ENCODE results near the gene RRP1B. TPM values are rescaled to one million over a fixed set of nuclear protein-coding genes. Genes with fewer than 3 reads are reported as not detected.
"Not testable (repeated sequence)": the region's sequence is repeated elsewhere in the genome, so short reads cannot be mapped to it uniquely, and the experiment has no call there.

RRP1B gene
- total and polyA plus RNA-seq, 2 experiments from 2014 or later = 54.8 to 95.7 TPM

- TF ChIP-seq REST (IDR thresholded peaks at IDR 0.05; ENCODE audit: unreplicated experiment) (no peak), JUNB (IDR thresholded peaks at IDR 0.05; ENCODE audit: unreplicated experiment) (no peak), POLR2AphosphoS5 (IDR thresholded peaks at IDR 0.05; ENCODE audit: low read depth) (no peak), ZNF331 (CRISPR knock-in tag; IDR thresholded peaks at IDR 0.05; ENCODE audit: low read depth) (no peak), EZH2 (IDR thresholded peaks at IDR 0.05; ENCODE audit: low read depth, unreplicated experiment) (no peak), EZH2phosphoT487 (IDR thresholded peaks at IDR 0.05; ENCODE audit: unreplicated experiment) (no peak), NANOG (IDR thresholded peaks at IDR 0.05; ENCODE audit: borderline replicate concordance) (no peak), ZNF114 (CRISPR knock-in tag; IDR thresholded peaks at IDR 0.05) (no peak), STAT1 (IDR thresholded peaks at IDR 0.05; ENCODE audit: unreplicated experiment) (no peak), ETS1 (IDR thresholded peaks at IDR 0.05) (no peak)
Observed at GRCh38 chr21:43679951-43680350, 20.6 kb downstream of the RRP1B start (continued).

GRCh38 chr21:43680421-43680820 is 21.1 kb downstream of the RRP1B start:
- peaks cover 33% of the 10 kb centered on the region for H4K20me1 ChIP-seq (replicated peaks; ENCODE audit: insufficient read depth)
- H3K79me2 ChIP-seq (replicated peaks; ENCODE audit: insufficient read depth) = peaks cover 55% of the 10 kb centered on the region
- not testable (repeated sequence) for H3K4me2 ChIP-seq; H3K4me1 ChIP-seq (ENCODE audit: insufficient read depth); H3F3A ChIP-seq (replicated peaks; ENCODE audit: low read depth); H2AFZ ChIP-seq; H3K9me3 Mint-ChIP-seq; H3K27ac ChIP-seq (ENCODE audit: low read depth); H3K4me1 Mint-ChIP-seq; DNase-seq (ENCODE audit: low spot score); H3K4me3 Mint-ChIP-seq; H3K9me2 ChIP-seq (ENCODE audit: insufficient read depth); H3K4me3 ChIP-seq; H3K27me3 Mint-ChIP-seq (ENCODE audit: insufficient read depth, low read depth, poor library complexity); H3K27me3 ChIP-seq (ENCODE audit: insufficient read depth); H3K27ac Mint-ChIP-seq; ATAC-seq
- peaks cover 85% of the 10 kb centered on the region for H3K36me3 Mint-ChIP-seq (ENCODE audit: low read depth)
- H3K36me3 ChIP-seq (ENCODE audit: insufficient read depth) = peaks cover 60% of the 10 kb centered on the region

GRCh38 chr21:43681650-43682049 is 22.3 kb downstream of the RRP1B start:
- peaks cover 44% of the 10 kb centered on the region for H3K79me2 ChIP-seq (replicated peaks; ENCODE audit: insufficient read depth)
- Mint-ChIP-seq H3K27ac (0 out of 2 replicates have a peak overlapping the region, but pooled peaks have one; percentile 31), H3K36me3 (ENCODE audit: low read depth) (peaks cover 85% of the 10 kb centered on the region), H3K4me3 (no peak overlapping the region), H3K4me1 (no peaks in the 10 kb centered on the region), H3K9me3 (no peaks in the 10 kb centered on the region), H3K27me3 (ENCODE audit: insufficient read depth, low read depth, poor library complexity) (peaks cover 2% of the 10 kb centered on the region)
- no peak for TF ChIP-seq NANOG (IDR thresholded peaks at IDR 0.05; ENCODE audit: borderline replicate concordance)
- 0 out of 2 replicates have a peak overlapping the region, but pooled peaks have one; percentile 14 for H3K27ac ChIP-seq (ENCODE audit: low read depth)
- H3K27me3 ChIP-seq (ENCODE audit: insufficient read depth) = no peaks in the 10 kb centered on the region
- H3F3A ChIP-seq (replicated peaks; ENCODE audit: low read depth) = peaks cover 3% of the 10 kb centered on the region; the same call in 1 of the 2 replicates
- H3K4me1 ChIP-seq (ENCODE audit: insufficient read depth) = no peaks in the 10 kb centered on the region
- no peak overlapping the region for H3K4me2 ChIP-seq
- peaks cover 56% of the 10 kb centered on the region for H3K36me3 ChIP-seq (ENCODE audit: insufficient read depth)
- H3K9me2 ChIP-seq (ENCODE audit: insufficient read depth) = no peaks in the 10 kb centered on the region
- no peak overlapping the region for H2AFZ ChIP-seq
- H4K20me1 ChIP-seq (replicated peaks; ENCODE audit: insufficient read depth) = peaks cover 32% of the 10 kb centered on the region
- DNase-seq (ENCODE audit: low spot score) = no peak
- H3K4me3 ChIP-seq = no peak overlapping the region
- no peak for ATAC-seq

Data from GM23338 (cell line).